ENCODE measurements around the gene SKP2. TPM values are rescaled to one million over a fixed set of nuclear protein-coding genes. Genes with fewer than 3 reads are reported as not detected.
"Not testable (repeated sequence)": the region's sequence is repeated elsewhere in the genome, so short reads cannot be mapped to it uniquely, and the experiment has no call there.

Gene SKP2
- total RNA-seq, 2 experiments from 2014 or later, result 6.3 to 7.2 TPM

DNA sequence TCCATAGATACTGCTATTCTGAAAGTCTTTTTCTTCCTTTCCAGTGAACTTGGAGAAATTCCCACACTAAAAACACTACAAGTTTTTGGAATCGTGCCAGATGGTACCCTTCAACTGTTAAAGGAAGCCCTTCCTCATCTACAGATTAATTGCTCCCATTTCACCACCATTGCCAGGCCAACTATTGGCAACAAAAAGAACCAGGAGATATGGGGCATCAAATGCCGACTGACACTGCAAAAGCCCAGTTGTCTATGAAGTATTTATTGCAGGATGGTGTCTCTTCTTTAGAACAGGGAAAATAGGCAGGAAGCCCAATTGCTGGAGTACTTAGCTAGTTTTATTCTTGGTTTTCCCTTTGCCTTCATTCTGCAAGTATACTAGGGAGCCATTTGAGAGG is 29.9 kb downstream of the SKP2 start:
- H3K4me3 ChIP-seq (ENCODE audit: low read length), result no peak overlapping the region
- H3K9me3 ChIP-seq (ENCODE audit: control insufficient read depth in 1 of 2, insufficient read depth in 1 of 2, low read length in 2 of 2), result no peaks in the 10 kb centered on the region
- no peak overlapping the region for H3K4me3 Mint-ChIP-seq
- H3K9me3 Mint-ChIP-seq, result peaks cover 3% of the 10 kb centered on the region
- intact Hi-C loops (cut with DNase I, micrococcal nuclease), result no loop called here
- TF ChIP-seq, protein P1, sequence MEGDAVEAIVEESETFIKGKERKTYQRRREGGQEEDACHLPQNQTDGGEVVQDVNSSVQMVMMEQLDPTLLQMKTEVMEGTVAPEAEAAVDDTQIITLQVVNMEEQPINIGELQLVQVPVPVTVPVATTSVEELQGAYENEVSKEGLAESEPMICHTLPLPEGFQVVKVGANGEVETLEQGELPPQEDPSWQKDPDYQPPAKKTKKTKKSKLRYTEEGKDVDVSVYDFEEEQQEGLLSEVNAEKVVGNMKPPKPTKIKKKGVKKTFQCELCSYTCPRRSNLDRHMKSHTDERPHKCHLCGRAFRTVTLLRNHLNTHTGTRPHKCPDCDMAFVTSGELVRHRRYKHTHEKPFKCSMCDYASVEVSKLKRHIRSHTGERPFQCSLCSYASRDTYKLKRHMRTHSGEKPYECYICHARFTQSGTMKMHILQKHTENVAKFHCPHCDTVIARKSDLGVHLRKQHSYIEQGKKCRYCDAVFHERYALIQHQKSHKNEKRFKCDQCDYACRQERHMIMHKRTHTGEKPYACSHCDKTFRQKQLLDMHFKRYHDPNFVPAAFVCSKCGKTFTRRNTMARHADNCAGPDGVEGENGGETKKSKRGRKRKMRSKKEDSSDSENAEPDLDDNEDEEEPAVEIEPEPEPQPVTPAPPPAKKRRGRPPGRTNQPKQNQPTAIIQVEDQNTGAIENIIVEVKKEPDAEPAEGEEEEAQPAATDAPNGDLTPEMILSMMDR (IDR thresholded peaks at IDR 0.05), result no peak
- peaks cover 94% of the 10 kb centered on the region for H3K36me3 Mint-ChIP-seq (ENCODE audit: low read depth)
- H3K4me1 ChIP-seq (ENCODE audit: insufficient read depth, low read length), result no peaks in the 10 kb centered on the region
- peaks cover 55% of the 10 kb centered on the region for H3K36me3 ChIP-seq (ENCODE audit: insufficient read depth, low read length)
- CTCF ChIA-PET, result no interaction called here
- POLR2A ChIA-PET, result no interaction called here
- no peaks in the 10 kb centered on the region for H3K27me3 Mint-ChIP-seq
- no peak for ATAC-seq (ENCODE audit: poor library complexity)
- H3K27me3 ChIP-seq (ENCODE audit: control insufficient read depth in 1 of 2, insufficient read depth in 2 of 2, low read length in 2 of 2), result no peaks in the 10 kb centered on the region
- no peaks in the 10 kb centered on the region for H3K4me1 Mint-ChIP-seq (ENCODE audit: low read depth)
- H3K27ac ChIP-seq (ENCODE audit: low read depth in 1 of 2, low read length in 2 of 2), result no peak overlapping the region
- no peak overlapping the region for H3K27ac Mint-ChIP-seq
- DNase-seq, result no peak

DNA sequence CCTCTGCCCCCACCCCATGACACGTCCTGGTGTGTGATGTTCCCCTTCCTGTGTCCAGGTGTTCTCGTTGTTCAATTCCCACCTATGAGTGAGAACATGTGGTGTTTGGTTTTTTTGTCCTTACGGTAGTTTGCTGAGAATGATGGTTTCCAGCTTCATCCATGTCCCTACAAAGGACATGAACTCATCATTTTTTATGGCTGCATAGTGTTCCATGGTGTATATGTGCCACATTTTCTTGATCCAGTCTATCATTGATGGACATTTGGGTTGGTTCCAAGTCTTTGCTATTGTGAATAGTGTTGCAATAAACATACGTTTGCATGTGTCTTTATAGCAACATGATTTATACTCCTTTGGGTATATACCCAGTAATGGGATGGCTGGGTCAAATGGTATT is 32.5 kb downstream of the SKP2 start:
- H3K27me3 Mint-ChIP-seq; H3K27me3 ChIP-seq (ENCODE audit: control insufficient read depth in 1 of 2, insufficient read depth in 2 of 2, low read length in 2 of 2); intact Hi-C loops (cut with DNase I, micrococcal nuclease); H3K9me3 ChIP-seq (ENCODE audit: control insufficient read depth in 1 of 2, insufficient read depth in 1 of 2, low read length in 2 of 2); POLR2A ChIA-PET; H3K4me3 ChIP-seq (ENCODE audit: low read length); H3K4me1 ChIP-seq (ENCODE audit: insufficient read depth, low read length); DNase-seq; H3K4me1 Mint-ChIP-seq (ENCODE audit: low read depth); H3K4me3 Mint-ChIP-seq; H3K27ac Mint-ChIP-seq; H3K27ac ChIP-seq (ENCODE audit: low read depth in 1 of 2, low read length in 2 of 2); CTCF ChIA-PET; ATAC-seq (ENCODE audit: poor library complexity): not testable (repeated sequence)
- Mint-ChIP-seq H3K36me3 (ENCODE audit: low read depth) (peaks cover 94% of the 10 kb centered on the region), H3K9me3 (peaks cover 12% of the 10 kb centered on the region)
- peaks cover 30% of the 10 kb centered on the region for H3K36me3 ChIP-seq (ENCODE audit: insufficient read depth, low read length)

DNA sequence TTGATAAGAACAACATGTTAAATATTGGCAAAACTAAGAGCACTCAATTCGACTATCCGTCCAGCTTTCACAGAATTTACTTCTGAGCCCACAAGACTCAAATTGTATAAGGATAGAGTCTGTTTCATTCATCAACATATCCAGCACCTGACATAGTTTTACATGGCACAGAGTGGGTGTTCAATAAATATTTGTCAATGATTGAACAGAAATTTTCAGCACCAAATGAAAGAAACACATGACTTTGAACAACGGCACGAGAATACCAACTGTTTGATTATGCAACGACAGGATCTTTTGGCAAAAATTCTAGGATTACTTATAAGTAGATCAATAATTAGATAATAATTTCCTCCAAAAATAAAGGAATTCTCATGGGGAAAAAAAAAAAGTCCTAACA is 41.8 kb downstream of the SKP2 start:
- Mint-ChIP-seq H3K4me1 (ENCODE audit: low read depth) (no peaks in the 10 kb centered on the region), H3K9me3 (peaks cover 2% of the 10 kb centered on the region), H3K4me3 (no peak overlapping the region), H3K27ac (no peak overlapping the region), H3K27me3 (no peaks in the 10 kb centered on the region), H3K36me3 (ENCODE audit: low read depth) (peaks cover 79% of the 10 kb centered on the region)
- intact Hi-C loops (cut with DNase I, micrococcal nuclease), result no loop called here
- H3K9me3 ChIP-seq (ENCODE audit: control insufficient read depth in 1 of 2, insufficient read depth in 1 of 2, low read length in 2 of 2), result peaks cover 0 to 11% of the 10 kb centered on the region in 2 experiments
- no peaks in the 10 kb centered on the region for H3K4me1 ChIP-seq (ENCODE audit: insufficient read depth, low read length)
- no peak overlapping the region for H3K4me3 ChIP-seq (ENCODE audit: low read length)
- DNase-seq, result no peak
- peaks cover 15% of the 10 kb centered on the region for H3K36me3 ChIP-seq (ENCODE audit: insufficient read depth, low read length)
- POLR2A ChIA-PET, result no interaction called here
- H3K27me3 ChIP-seq (ENCODE audit: control insufficient read depth in 1 of 2, insufficient read depth in 2 of 2, low read length in 2 of 2), result no peaks in the 10 kb centered on the region
- no peak overlapping the region for H3K27ac ChIP-seq (ENCODE audit: low read depth in 1 of 2, low read length in 2 of 2)
- CTCF ChIA-PET, result no interaction called here
- TF ChIP-seq, protein P1 (IDR thresholded peaks at IDR 0.05), result no peak
- ATAC-seq (ENCODE audit: poor library complexity), result no peak

DNA sequence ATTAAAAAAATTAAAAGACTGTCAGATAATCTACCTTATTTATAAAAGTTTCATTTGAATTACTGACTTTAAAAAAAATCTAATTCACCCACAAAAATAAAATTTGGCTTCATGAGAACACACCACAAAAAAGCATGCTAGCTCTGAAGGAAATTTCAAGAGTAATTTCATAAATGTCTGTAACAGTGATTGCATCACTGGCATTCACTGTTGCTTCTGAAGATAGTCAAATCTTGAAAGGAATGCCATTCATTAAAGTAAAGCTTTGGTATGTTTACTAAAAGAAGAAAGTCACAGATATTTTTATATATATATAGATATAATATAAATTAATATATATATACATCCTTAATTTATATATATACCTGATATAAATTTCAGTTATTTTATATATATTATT is 46.4 kb downstream of the SKP2 start:
- Histone ChIP-seq H3K9me3 (ENCODE audit: control insufficient read depth in 1 of 2, insufficient read depth in 1 of 2, low read length in 2 of 2) (no peaks in the 10 kb centered on the region), H3K4me3 (ENCODE audit: low read length) (no peak overlapping the region), H3K27me3 (ENCODE audit: control insufficient read depth in 1 of 2, insufficient read depth in 2 of 2, low read length in 2 of 2) (no peaks in the 10 kb centered on the region), H3K4me1 (ENCODE audit: insufficient read depth, low read length) (no peaks in the 10 kb centered on the region), H3K36me3 (ENCODE audit: insufficient read depth, low read length) (peaks cover 33% of the 10 kb centered on the region), H3K27ac (ENCODE audit: low read depth in 1 of 2, low read length in 2 of 2) (no peak overlapping the region)
- DNase-seq (no peak), ATAC-seq (ENCODE audit: poor library complexity) (no peak)
- Mint-ChIP-seq H3K36me3 (ENCODE audit: low read depth) (peaks cover 71% of the 10 kb centered on the region), H3K9me3 (no peaks in the 10 kb centered on the region), H3K4me3 (no peak overlapping the region), H3K27ac (no peak overlapping the region), H3K4me1 (ENCODE audit: low read depth) (no peaks in the 10 kb centered on the region), H3K27me3 (no peaks in the 10 kb centered on the region)
- intact Hi-C loops (cut with DNase I, micrococcal nuclease), result no loop called here
- TF ChIP-seq, protein P1 (IDR thresholded peaks at IDR 0.05), result no peak
- ChIA-PET CTCF (no interaction called here), POLR2A (no interaction called here)

DNA sequence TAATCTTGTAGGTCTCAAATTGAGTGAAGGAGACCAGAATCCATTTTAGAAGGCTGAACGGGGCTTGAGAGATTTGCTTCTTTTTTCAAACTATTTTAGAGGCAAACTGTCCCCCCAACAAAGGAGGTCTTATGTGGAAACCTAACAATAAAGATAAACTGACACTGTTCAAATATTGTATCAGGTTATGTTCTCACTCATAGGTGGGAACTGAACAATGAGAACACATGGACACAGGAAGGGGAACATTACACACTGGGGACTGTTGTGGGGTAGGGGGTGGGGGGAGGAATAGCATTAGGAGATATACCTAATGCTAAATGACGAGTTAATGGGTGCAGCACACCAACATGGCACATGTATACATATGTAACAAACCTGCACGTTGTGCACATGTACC is 46.9 kb downstream of the SKP2 start:
- H3K9me3 Mint-ChIP-seq; H3K9me3 ChIP-seq (ENCODE audit: control insufficient read depth in 1 of 2, insufficient read depth in 1 of 2, low read length in 2 of 2); H3K27me3 ChIP-seq (ENCODE audit: control insufficient read depth in 1 of 2, insufficient read depth in 2 of 2, low read length in 2 of 2); H3K4me3 ChIP-seq (ENCODE audit: low read length); H3K4me3 Mint-ChIP-seq; ATAC-seq (ENCODE audit: poor library complexity); DNase-seq; H3K27me3 Mint-ChIP-seq; POLR2A ChIA-PET; H3K4me1 Mint-ChIP-seq (ENCODE audit: low read depth); H3K27ac ChIP-seq (ENCODE audit: low read depth in 1 of 2, low read length in 2 of 2); CTCF ChIA-PET; H3K27ac Mint-ChIP-seq; intact Hi-C loops (cut with DNase I, micrococcal nuclease); H3K4me1 ChIP-seq (ENCODE audit: insufficient read depth, low read length): not testable (repeated sequence)
- H3K36me3 Mint-ChIP-seq (ENCODE audit: low read depth), result peaks cover 73% of the 10 kb centered on the region
- peaks cover 33% of the 10 kb centered on the region for H3K36me3 ChIP-seq (ENCODE audit: insufficient read depth, low read length)
